ENCODE data around the gene PPFIBP2.

The PPFIBP2 gene

DNA sequence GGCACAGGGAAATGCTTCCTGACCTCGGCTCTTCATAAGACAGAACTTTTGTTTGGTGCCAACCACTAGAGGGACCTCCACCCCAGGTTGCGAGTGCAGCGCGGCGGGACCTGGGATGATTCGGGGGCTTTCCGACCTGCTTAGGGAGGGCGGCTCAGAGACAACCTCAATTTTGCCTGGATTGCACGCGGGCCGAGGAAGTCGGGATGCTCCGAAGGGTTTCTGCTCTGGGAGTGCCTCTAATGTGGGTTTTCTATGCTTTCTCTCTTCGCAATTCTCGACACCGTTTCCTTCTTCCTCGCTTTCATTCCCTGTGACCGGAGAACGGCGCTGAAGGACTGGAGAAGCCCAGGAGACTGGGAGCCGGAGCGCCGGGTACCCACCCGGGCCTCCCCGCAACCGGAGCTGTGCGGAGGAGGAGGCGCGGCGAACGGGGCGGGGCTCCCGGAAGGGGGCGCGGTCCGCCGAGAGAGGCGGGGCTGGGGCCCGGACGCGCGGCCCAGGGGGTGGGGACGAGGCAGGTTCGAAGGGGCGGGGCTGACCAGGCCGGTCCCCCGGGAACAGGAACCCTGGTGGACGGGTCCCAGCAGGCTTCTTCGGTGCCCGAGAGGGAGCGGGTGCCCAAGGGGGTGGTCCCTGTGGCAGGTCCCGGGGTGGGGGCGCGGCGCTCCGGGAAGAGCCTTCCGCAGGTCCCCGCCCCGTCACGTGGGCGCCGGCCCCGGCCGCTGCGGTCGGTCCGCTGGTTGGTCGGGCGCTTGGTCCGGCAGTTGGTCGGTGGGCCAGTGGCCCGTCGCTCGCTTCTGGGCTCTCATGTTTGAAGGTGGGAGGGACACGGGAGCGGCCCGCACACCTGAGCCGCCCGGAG is at the start of gene PPFIBP2:
TSS of gene PPFIBP2 (plus strand) at position 766 of the 865 bp plus-strand sequence. CDS start 35,477 bp downstream, outside the sequence.
- DNase-seq = peak; percentile 86

DNA sequence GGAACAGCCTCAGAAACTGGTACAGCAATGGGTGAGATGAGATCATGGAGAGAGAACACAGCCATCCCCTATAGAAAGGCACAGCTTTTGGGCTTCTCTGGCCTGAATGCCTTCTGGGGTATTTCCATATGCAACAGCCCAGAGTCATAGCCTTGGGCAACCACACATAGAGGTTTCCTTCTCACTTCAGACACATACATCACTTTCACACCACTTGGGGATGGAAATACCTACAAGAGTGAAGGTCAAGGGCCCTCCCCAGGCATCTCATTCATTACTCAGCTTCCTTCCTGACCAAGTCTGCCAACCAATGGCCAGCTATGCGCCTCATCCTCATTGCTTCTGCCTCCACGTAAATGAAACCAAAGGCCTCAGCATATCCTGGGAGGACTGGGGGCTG is 46.1 kb upstream of the PPFIBP2 start:
- no peak for DNase-seq

DNA sequence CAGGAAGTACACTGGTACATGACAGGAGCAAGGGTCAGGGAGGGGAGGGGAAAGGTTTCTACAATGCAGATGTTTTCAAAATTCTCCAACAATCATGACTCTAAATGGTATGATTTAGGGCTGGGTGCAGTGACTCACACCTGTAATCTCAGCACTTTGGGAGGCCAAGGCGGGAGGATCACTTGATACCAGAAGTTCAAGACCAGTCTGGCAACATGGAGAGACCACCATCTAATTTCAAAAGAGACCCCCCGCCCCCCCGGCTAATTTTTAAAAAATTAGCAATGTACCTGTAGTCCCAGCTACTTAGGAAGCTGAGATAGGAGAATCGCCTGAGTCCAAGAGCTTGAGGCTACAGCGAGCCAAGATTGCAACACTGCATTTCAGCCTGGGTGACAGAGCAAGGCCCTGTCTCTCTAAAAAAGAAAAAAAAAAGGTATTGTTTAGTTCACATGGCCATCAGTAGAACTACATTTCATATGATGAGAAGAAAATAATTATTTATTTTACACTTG is 44.4 kb upstream of the PPFIBP2 start:
- DNase-seq = no peak

GRCh38 chr11:7471071-7471470 is 42.7 kb upstream of the PPFIBP2 start:
- DNase-seq = no peak

- no peak for DNase-seq
Measured at GRCh38 chr11:7473717-7474116, 40.1 kb upstream of the PPFIBP2 start.

DNA sequence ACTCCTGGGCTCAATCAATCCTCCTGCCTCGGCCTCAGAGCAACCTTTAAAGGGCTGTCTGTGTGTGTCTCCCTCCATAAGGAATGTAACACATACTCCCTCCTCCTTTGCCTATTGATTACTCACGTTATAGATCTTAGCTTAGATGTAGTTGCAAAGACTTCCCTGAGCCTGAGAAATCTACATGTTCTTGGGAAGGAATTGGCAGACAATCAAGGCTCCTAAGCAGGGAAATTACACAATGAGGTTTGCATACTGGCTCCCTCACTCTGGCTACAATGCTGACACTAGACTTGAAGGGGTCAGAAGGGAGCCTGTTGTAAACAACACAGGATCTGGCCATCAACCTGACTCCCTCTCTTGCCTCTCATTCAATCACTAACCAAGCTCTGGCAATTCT is 33.7 kb upstream of the PPFIBP2 start:
- no peak for DNase-seq

DNA sequence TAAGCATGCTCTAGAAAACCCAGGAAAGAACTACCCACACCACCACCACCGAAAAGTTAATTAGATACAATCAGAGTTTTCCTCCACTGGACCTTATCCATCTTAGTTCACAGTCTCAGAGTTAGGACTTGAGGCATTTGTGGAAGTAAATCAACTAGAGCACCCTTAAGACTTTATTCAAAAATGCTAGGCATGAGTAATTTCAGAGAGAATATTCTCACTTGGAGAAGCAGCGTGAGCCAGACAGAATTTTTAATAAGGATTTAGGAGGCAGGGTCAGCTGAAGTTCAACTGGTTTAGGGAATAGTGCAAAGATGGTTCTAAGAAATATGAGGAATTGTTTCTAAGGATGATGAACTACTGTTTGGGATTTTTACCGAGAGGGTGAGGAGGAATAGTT is 29.7 kb upstream of the PPFIBP2 start:
- DNase-seq = no peak

DNA sequence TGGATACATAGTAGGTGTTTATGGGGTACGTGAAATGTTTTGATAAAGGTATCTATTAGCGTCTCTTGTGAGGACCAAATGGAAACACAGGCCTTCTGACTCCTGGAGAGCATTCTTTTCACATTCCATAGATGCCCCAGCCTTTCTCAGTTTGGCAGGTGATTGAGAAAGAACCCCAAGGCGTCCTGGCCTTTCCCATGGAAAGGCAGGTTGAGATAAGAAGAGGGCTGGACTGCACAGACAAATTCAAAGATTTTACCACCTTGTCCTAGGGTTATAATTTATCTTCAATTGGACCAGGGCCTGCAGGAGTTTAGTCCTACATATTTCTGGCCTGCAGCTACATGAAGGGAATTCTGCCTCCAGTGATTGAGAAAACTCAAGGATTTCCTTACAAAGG is 29.2 kb upstream of the PPFIBP2 start:
- no peak for DNase-seq

GRCh38 chr11:7485186-7486097 is 28.4 kb upstream of the PPFIBP2 start, which contains the start of gene OLFML1:
TSS of gene OLFML1 (plus strand) at chr11:7485506. CDS start at chr11:7485876, 370 bp downstream.
- DNase-seq = no peak

DNA sequence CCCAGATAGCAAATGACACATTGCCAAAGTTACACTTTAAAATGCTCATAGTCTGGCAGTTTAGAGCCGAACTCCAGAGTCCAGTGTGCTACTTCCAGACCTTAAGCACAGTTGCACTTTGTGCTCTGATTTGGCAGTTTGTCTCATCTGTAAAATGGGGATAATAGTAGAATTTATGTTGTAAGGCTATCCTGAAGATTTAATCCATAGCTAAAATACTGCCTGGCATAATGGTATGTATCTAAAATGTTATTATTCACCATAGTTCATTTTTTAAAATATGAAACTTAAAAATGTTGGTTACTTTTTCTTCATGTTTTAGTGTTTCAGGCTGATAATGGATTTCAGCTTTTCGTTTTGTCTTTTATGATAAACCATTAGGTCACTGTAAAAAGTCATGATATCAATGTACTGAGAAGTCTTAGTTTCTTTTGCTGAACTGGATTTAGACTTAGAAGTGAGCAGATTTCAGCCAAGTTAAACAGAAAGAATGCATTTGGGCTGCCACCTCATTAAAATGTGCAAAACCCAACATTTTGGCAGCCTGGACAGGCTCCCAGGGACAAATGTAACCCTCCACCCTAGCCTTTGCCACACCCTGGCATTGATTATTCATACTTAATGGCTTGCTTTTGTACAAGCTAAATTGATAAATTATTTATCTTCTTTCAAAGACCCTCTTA is 27.6 kb upstream of the PPFIBP2 start:
- DNase-seq = no peak

GRCh38 chr11:7486781-7487140 is 27.0 kb upstream of the PPFIBP2 start:
- no peak for DNase-seq

DNA sequence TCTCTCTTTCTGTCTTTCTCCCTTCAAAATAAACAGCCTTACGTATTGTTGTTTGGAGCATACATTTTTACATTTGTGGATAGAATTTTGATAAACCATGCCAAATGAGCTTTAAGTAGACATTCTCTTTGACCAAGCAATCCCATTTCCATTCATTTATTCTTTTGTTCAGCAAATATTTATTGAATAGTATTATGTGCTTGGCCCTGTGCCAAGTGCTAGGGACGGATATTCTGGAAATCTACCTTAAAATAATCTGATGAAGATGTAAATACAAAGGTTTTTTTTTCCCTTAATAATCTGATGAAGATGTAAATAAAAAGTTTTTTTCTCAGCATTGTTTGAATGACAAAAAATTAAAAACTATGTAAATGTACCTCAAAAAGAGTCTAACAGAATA is 26.4 kb upstream of the PPFIBP2 start:
- no peak for DNase-seq

- DNase-seq = no peak
Measured at GRCh38 chr11:7488681-7489080, 25.1 kb upstream of the PPFIBP2 start.

GRCh38 chr11:7489376-7489775 is 24.4 kb upstream of the PPFIBP2 start:
- no peak for DNase-seq

- no peak for DNase-seq
Measured at GRCh38 chr11:7490054-7490453, 23.7 kb upstream of the PPFIBP2 start.

GRCh38 chr11:7490535-7490934 is 23.3 kb upstream of the PPFIBP2 start:
- DNase-seq = no peak

DNA sequence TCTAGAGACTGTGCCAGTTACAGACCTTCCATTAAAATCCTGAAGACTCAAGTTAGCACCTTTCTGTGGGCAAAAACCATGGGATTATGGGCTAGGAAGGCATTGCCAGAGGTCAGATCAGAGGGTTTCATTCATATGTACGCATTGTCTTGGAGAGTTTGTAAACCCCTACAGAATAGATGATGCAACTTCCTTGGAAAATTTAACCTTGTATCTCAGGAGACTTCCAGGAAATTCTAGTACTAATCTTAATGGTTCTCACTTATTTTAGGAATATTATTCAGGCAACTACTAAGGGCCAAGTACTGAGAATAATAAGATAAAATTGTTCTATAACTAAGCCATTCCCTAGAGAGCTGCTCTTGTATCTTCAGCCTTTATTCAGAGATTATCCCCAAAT is 21.5 kb upstream of the PPFIBP2 start:
- DNase-seq = no peak

GRCh38 chr11:7493670-7494069 is 20.1 kb upstream of the PPFIBP2 start:
- no peak for DNase-seq

GRCh38 chr11:7494086-7494745 is 19.6 kb upstream of the PPFIBP2 start:
- DNase-seq = no peak

DNA sequence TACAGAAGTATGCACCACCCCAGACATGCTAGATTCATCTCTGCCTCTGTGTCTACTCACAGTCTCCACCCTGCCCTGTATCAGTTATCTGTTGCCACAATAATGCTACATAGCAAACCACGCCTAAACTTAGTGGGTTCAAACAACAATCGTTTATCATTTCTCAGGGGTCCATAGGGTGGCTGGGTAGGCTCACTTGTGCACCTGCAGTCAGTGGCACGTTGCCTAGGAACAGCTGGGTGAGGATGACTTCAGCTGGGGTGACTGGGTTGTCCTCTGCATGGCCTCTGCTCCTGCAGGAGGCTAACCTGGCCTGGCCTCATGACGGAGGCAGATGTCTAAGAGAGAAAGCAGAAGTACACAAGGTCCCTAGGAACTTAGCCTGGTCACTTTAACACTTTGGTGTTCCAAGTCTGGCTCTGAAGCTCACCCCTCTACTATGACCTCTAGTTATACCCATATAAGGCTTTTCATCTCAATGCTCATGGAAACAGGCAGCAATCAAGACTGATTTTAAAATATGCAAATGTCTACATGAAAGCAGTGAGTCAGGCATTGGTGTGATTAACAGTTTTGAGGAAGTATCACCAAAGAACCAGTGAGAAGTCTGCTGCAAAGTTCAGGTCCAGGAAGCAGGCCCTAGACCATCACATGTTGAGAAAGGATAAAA is 17.8 kb upstream of the PPFIBP2 start:
- DNase-seq = no peak

- DNase-seq = no peak
Measured at GRCh38 chr11:7498193-7498592, 15.6 kb upstream of the PPFIBP2 start.

- no peak for DNase-seq
Measured at GRCh38 chr11:7499081-7499480, 14.7 kb upstream of the PPFIBP2 start.

Data from stimulated activated CD4-positive, alpha-beta T cell treated with anti-CD3 and anti-CD28 coated beads, Interleukin-15, amount 100 ng/mL, for 24 hours (primary cell).